Loucy (cell line): Measurements from ENCODE around the gene CCDC187.

Source experiments
- EZH2phosphoT487 ChIP-seq: fragments of 200-600 bp; IDR thresholded peaks from 2 replicates; pipeline ENCODE4 v1.6.1; 2018; ENCODE audit warnings: antibody characterized with exemption, mild to moderate bottlenecking, moderate library complexity, borderline replicate concordance
- TF ChIP-seq, protein P1 (sequence below): fragments of 200-600 bp; sonication (generic); conservative IDR thresholded peaks from 2 replicates; pipeline ENCODE4 v1.5.1; 2014; ENCODE audit warnings: mild to moderate bottlenecking, antibody characterized with exemption, low read length

- TF ChIP-seq, protein P1, sequence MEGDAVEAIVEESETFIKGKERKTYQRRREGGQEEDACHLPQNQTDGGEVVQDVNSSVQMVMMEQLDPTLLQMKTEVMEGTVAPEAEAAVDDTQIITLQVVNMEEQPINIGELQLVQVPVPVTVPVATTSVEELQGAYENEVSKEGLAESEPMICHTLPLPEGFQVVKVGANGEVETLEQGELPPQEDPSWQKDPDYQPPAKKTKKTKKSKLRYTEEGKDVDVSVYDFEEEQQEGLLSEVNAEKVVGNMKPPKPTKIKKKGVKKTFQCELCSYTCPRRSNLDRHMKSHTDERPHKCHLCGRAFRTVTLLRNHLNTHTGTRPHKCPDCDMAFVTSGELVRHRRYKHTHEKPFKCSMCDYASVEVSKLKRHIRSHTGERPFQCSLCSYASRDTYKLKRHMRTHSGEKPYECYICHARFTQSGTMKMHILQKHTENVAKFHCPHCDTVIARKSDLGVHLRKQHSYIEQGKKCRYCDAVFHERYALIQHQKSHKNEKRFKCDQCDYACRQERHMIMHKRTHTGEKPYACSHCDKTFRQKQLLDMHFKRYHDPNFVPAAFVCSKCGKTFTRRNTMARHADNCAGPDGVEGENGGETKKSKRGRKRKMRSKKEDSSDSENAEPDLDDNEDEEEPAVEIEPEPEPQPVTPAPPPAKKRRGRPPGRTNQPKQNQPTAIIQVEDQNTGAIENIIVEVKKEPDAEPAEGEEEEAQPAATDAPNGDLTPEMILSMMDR: no peak
- TF ChIP-seq EZH2phosphoT487: no peak
These were observed 38.1 kb downstream of the CCDC187 start for GRCh38 chr9:136265561-136266355.
